Measurements from ENCODE around the gene SUSD5.

DNA sequence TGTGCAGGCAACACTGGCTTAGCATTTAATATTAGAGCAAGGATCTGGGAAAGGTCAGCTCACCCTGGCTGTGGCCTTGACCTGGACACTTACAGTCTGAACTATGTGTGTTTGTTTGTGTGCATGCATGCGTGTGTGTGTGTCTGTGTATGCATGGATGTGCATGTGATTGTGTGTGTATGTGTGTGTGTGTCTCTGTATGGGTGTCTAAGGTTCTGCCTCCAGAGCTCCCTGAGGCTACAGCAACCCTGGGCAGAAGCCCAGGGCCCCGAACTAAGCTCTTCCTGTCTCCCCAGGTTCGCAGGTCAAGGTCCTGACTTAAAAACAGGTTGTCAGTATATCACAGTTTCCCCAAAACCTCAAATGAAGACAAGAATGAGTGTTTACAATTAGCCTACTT is 51.3 kb downstream of the SUSD5 start:
- TF ChIP-seq CTCF (IDR thresholded peaks at IDR 0.05; ENCODE audit: insufficient read depth, low read length, poor library complexity, severe bottlenecking) (no peak), EZH2phosphoT487 (conservative IDR thresholded peaks at IDR 0.05; ENCODE audit: low read length) (no peak)

Measured in SU-DHL-6 (cell line).